MV-4-11 (cell line): ENCODE results near the gene KATNIP.
"Not testable (repeated sequence)": the region's sequence is repeated elsewhere in the genome, so short reads cannot be mapped to it uniquely, and the experiment has no call there.

Experiments
- DNase-seq: peaks from one replicate; lab custom pipeline; 2025; lab: John Stamatoyannopoulos, UW

The KATNIP gene

GRCh38 chr16:27538528-27538927 is 11.4 kb upstream of the KATNIP start:
- no peak for DNase-seq

GRCh38 chr16:27539120-27539519 is 10.8 kb upstream of the KATNIP start:
- peak; percentile 36 for DNase-seq

- DNase-seq, result no peak
Measured at GRCh38 chr16:27539636-27540035, 10.3 kb upstream of the KATNIP start.

- no peak for DNase-seq
Measured at GRCh38 chr16:27543801-27544200, 6.1 kb upstream of the KATNIP start.

- DNase-seq, result no peak
Measured at GRCh38 chr16:27544671-27545070, 5.3 kb upstream of the KATNIP start.

- peak; percentile 65 for DNase-seq
Measured at GRCh38 chr16:27547134-27547533, 2.8 kb upstream of the KATNIP start.

GRCh38 chr16:27547851-27548250 is 2.1 kb upstream of the KATNIP start:
- DNase-seq, result no peak

- no peak for DNase-seq
Measured at GRCh38 chr16:27549464-27549745, 539 bp upstream of the KATNIP start.

GRCh38 chr16:27550582-27550920 is 607 bp downstream of the KATNIP start:
- peak; percentile 30 for DNase-seq

GRCh38 chr16:27551036-27551435 is 1.1 kb downstream of the KATNIP start:
- DNase-seq, result no peak

GRCh38 chr16:27556471-27556870 is 6.5 kb downstream of the KATNIP start:
- no peak for DNase-seq

- DNase-seq, result no peak
Measured at GRCh38 chr16:27558434-27558833, 8.5 kb downstream of the KATNIP start.

- no peak for DNase-seq
Measured at GRCh38 chr16:27558932-27559331, 9.0 kb downstream of the KATNIP start.

- no peak for DNase-seq
Measured at GRCh38 chr16:27561216-27561615, 11.3 kb downstream of the KATNIP start.

GRCh38 chr16:27564224-27564623 is 14.3 kb downstream of the KATNIP start:
- peak; percentile 27 for DNase-seq

GRCh38 chr16:27566417-27566816 is 16.5 kb downstream of the KATNIP start:
- DNase-seq, result peak; percentile 50

- no peak for DNase-seq
Measured at GRCh38 chr16:27568077-27568476, 18.1 kb downstream of the KATNIP start.

- DNase-seq, result not testable (repeated sequence)
Measured at GRCh38 chr16:27570986-27571385, 21.0 kb downstream of the KATNIP start.

- DNase-seq, result no peak
Measured at GRCh38 chr16:27571433-27572326, 21.7 kb downstream of the KATNIP start.

GRCh38 chr16:27572711-27573110 is 22.8 kb downstream of the KATNIP start:
- DNase-seq, result no peak

- DNase-seq, result no peak
Measured at GRCh38 chr16:27576729-27577128, 26.8 kb downstream of the KATNIP start.

GRCh38 chr16:27579087-27579980 is 29.4 kb downstream of the KATNIP start:
- DNase-seq, result no peak

- no peak for DNase-seq
Measured at GRCh38 chr16:27582883-27583282, 32.9 kb downstream of the KATNIP start.
